SHP77 (cell line): ENCODE results near the gene CST7.

ENCODE experiments used
- DNase-seq, 2 experiments: peaks; one replicate each; lab custom pipeline; 2025; lab: John Stamatoyannopoulos, UW

The CST7 gene

DNA sequence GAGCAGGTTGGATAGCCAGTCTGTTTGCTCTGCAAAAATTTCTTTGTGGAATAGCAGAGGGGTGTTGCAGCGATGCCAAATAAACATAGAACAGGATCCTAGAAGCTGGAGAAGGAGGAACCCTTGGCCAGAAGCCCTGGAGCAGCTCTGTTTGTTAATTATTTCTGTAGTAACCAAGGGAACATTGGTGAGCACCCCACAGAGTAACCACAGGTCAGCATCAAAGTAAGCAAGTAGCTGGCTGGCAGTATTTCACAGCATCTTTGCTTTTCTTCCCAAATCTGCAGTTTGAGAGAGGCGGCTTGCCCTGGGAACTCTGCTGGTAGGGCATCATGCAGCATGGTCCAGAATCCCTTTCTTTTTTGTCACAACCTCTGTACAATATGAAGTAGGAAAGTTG, 56.2 kb downstream of the CST7 start:
- DNase-seq = no peak

DNA sequence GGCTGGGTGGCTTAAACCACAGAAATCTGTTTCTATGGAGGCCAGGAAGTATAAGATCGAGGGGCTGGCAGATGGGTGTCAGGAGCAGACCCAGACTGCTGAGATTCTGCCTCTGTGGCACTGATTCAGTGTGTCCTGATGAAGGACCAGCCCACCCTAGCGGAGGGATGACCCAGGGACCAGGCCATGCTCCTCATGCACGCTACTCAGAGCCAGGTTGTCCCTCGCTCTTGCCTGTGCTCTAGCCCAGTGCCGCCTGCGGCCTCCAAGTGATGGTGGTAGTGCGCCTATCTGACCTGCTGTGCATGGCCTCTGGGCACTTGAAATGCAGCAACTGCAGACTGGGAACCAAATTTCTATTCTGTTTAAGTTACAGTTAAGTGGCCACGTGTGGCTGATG, 56.6 kb downstream of the CST7 start:
- DNase-seq = no peak

DNA sequence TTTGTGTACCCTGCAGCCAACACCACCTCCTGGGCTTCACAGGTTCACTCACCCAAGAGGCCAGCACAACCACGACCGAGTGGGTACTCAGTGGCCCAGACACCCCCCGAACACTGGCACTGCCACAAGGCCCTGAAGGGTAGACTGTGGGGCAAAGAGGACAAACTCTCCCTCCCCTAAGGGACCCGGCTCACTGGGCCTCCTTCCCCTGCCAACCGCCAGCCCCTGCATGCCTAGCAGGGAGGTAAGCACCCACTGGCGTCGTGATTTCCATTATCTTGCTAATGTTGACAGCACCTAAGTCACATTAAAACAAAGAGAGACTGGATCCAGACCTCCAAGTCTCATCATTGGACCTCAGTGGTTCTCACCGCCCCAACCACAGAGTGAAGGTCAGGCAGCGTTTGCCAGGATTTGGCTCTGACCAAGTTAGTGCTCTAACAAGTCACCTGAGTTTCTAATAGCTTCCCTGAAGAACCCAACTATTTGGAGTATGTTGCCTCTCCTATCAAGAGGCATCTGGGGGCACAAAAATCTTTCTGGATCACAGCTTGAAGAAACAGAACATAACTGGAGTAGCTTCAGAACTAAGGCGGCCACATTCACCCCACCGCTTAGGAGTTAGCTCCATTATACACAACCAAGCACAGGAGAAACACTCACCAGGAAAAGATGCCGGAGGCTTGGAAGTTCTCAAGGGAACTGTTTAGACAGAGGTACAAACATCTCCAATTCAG, 57.5 kb downstream of the CST7 start:
- no peak for DNase-seq

DNA sequence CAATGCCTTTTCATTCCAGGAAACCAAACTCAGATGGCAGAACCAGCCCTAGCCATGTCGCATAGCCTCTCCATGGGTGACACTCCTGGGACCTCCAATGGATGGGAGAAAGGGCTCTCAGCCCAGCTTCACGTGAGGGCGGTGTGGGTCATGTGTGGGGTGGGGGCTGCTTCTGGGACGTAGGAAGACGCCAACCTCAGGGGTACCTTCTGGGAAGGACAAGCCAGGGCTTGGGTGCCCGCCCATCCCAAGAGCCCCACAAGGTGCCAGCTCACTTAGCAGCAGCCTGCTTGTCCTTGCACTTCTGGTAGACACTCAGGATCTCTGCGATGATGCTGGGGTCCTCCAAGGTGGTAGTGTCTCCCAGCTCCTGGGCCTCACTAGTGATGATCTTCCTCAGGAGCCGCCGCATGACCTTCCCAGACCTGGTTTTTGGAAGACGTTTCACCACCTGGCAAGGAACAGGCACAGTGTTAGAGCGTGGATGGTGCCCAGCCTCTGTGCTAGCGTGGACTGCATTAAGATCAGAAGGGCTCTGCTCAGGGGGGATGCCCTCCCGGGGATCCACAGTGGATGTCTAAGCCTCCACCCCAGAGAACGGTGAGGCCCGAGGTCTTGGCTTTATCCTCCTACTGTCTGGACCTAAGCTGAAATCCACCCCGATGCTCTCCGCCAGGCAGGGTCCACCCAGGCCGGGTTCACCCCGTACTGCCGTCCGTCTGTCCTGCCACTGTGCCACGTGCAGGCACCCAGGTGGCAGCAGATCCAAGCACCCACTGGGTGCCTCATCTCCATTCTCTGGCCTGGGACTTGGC, 58.6 kb downstream of the CST7 start:
- no peak for DNase-seq

DNA sequence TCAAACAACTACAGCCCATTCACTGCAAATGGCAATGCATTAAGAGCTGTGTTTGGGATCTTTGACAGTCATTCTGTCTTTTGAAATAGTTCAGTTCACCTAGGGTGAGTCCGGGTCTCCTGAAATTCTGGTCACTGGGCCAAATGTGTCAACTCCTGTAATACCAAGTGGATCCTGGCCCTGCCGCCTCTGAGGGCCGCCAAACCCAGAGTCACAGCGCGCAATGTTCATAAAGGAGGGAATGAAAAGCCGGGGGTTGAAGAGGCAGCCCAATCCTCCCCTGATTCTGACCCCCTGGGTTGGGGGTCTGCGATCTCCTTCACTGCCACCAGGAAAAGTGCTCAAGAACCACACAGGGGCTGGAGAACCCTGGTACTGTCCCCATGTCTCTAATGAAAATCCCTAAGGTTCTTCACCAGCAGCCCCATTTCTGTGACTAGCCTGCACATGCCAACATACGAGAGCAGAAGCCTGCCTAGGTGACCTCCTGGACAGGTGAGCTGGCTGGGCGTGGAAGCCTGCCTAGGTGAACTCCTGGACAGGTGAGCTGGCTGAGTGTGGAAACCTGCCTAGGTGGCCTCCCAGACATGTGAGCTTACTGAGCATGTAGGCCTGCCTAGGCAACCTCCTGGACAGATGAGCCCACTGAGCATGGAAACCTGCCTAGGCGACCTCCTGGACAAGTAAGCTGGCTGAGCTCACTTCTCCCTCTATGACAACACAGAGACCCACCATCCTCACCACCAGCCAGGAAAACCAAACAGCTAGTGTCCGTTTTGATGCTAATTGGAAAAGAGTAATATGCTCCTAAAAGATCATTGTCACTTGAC, 59.5 kb downstream of the CST7 start:
- DNase-seq = no peak
